SK-N-SH treated with all-trans-retinoic acid at 6 μM for 48 hours (cell line): ENCODE data around the gene MPV17.

Experiments
- CSDC2 ChIP-seq: fragments of 250-450 bp; sonication (Bioruptor Pico); IDR thresholded peaks from 2 replicates; pipeline ENCODE4 v1.5.0; 2020; ENCODE audit warnings: mild to moderate bottlenecking, moderate library complexity
- PATZ1 ChIP-seq: fragments of 250-450 bp; sonication (Bioruptor Pico); IDR thresholded peaks from 2 replicates; pipeline ENCODE4 v1.8.0; 2020; ENCODE audit warnings: mild to moderate bottlenecking, moderate library complexity, borderline replicate concordance
- POU6F1 ChIP-seq: fragments of 250-450 bp; sonication (Bioruptor Pico); IDR thresholded peaks from 2 replicates; pipeline ENCODE4 v1.8.0; 2021; ENCODE audit warnings: low read depth, mild to moderate bottlenecking, moderate library complexity, borderline replicate concordance
- TCF4 ChIP-seq: fragments of 250-450 bp; sonication (Bioruptor Pico); IDR thresholded peaks from 2 replicates; pipeline ENCODE4 v1.8.0; 2021; ENCODE audit warnings: mild to moderate bottlenecking, moderate library complexity, borderline replicate concordance
- TSHZ2 ChIP-seq: fragments of 250-450 bp; sonication (Bioruptor Pico); IDR thresholded peaks from 2 replicates; pipeline ENCODE4 v1.5.0; 2020; ENCODE audit warnings: mild to moderate bottlenecking, moderate library complexity

GRCh38 chr2:27290549-27290948, 32.3 kb downstream of the MPV17 start:
- TF ChIP-seq TCF4 (CRISPR knock-in tag) (no peak), CSDC2 (CRISPR knock-in tag) (no peak), PATZ1 (CRISPR knock-in tag) (no peak), POU6F1 (CRISPR knock-in tag) (no peak), TSHZ2 (CRISPR knock-in tag) (no peak)
